Hepatocyte (in vitro differentiated cells): ENCODE measurements around the gene VPS45. TPM values are rescaled to one million over a fixed set of nuclear protein-coding genes. Genes with fewer than 3 reads are reported as not detected.

Experiments used
- DNase-seq: peaks from one replicate; pipeline ENCODE4 v3.0.0-alpha.2; 2016; ENCODE audit warnings: low spot score
- H2AFZ ChIP-seq: fragments of 200-600 bp; sonication (generic); 2 replicates; pipeline ENCODE4 v1.6.0; 2016; ENCODE audit warnings: antibody characterized with exemption, mild to moderate bottlenecking
- H3K27ac ChIP-seq: fragments of 200-600 bp; sonication (generic); 2 replicates; pipeline ENCODE4 v1.5.1; 2016; ENCODE audit warnings: mild to moderate bottlenecking
- H3K27me3 ChIP-seq: fragments of 200-600 bp; sonication (generic); 2 replicates; pipeline ENCODE4 v1.6.1; 2016
- H3K36me3 ChIP-seq: fragments of 200-600 bp; sonication (generic); replicated peaks from 2 replicates; pipeline ENCODE4 v1.5.1; 2016; ENCODE audit warnings: low read depth; ENCODE audit not compliant: insufficient read depth
- H3K4me1 ChIP-seq: fragments of 200-600 bp; sonication (generic); 2 replicates; pipeline ENCODE4 v1.5.1; 2016; ENCODE audit warnings: mild to moderate bottlenecking, moderate library complexity; ENCODE audit not compliant: insufficient read depth
- H3K4me2 ChIP-seq: fragments of 200-600 bp; sonication (generic); 2 replicates; pipeline ENCODE4 v1.6.0; 2016
- H3K4me3 ChIP-seq: fragments of 200-600 bp; sonication (generic); 2 replicates; pipeline ENCODE4 v1.5.1; 2016; ENCODE audit warnings: mild to moderate bottlenecking
- H3K79me2 ChIP-seq: fragments of 200-600 bp; sonication (generic); 2 replicates; pipeline ENCODE4 v1.6.0; 2017; ENCODE audit warnings: mild to moderate bottlenecking
- H3K9me2 ChIP-seq: fragments of 200-600 bp; sonication (generic); replicated peaks from 2 replicates; pipeline ENCODE4 v1.6.0; 2017; ENCODE audit warnings: mild to moderate bottlenecking; ENCODE audit not compliant: insufficient read depth
- H3K9me3 ChIP-seq: fragments of 200-600 bp; sonication (generic); 2 replicates; pipeline ENCODE4 v1.5.1; 2016; ENCODE audit warnings: low read depth, mild to moderate bottlenecking
- H4K20me1 ChIP-seq: fragments of 200-600 bp; sonication (generic); 2 replicates; pipeline ENCODE4 v1.6.0; 2016; ENCODE audit warnings: mild to moderate bottlenecking; ENCODE audit not compliant: insufficient read depth, poor library complexity, severe bottlenecking
- EZH2 ChIP-seq: fragments of 200-600 bp; sonication (generic); IDR thresholded peaks from 2 replicates; pipeline ENCODE4 v1.6.1; 2016; ENCODE audit warnings: antibody characterized with exemption, mild to moderate bottlenecking, borderline replicate concordance
- EZH2phosphoT487 ChIP-seq: fragments of 200-600 bp; sonication (generic); IDR thresholded peaks from one replicate; pipeline ENCODE4 v1.6.1; 2018; ENCODE audit warnings: antibody characterized with exemption, mild to moderate bottlenecking, low read depth, moderate library complexity; ENCODE audit not compliant: unreplicated experiment, severe bottlenecking
- WGBS: methylation state at CpG from one replicate; pipeline ENCODE4 v1.1.6; 2016; ENCODE audit warnings: low lambda C conversion rate; ENCODE audit errors: missing lambda C conversion rate; 5-methylcytosine and 5-hydroxymethylcytosine counted together
- polyA plus RNA-seq: library from polyadenylated mRNA; unstranded; fragments of >200 nt; fragmentation: Nextera tagmentation; extraction: Ambion mirVana; gene quantifications from 2 replicates; pipeline ENCODE4 v1.2.1, GENCODE V29; 2016
- total RNA-seq: library from RNA; depleted of rRNA; stranded (reverse); fragments of >200 nt; gene quantifications from 2 replicates; pipeline ENCODE4 v1.2.3, GENCODE V29; 2014
- TF ChIP-seq, protein P1 (sequence below): fragments of 200-600 bp; sonication (generic); IDR thresholded peaks from 2 replicates; pipeline ENCODE4 v1.5.1; 2016; ENCODE audit warnings: antibody characterized with exemption, mild to moderate bottlenecking; ENCODE audit not compliant: poor library complexity

Gene VPS45
- total and polyA plus RNA-seq, 2 experiments from 2014 or later, result 23.8 to 37.1 TPM

GRCh38 chr1:150118716-150119115 is 51.1 kb downstream of the VPS45 start:
- WGBS, result 94% methylated on average over 2 of the region's 2 CpGs
- Histone ChIP-seq H3K27ac (no peak overlapping the region), H3K4me2 (no peak overlapping the region), H4K20me1 (no peaks in the 10 kb centered on the region), H3K27me3 (no peaks in the 10 kb centered on the region), H3K4me3 (no peak overlapping the region), H2AFZ (no peak overlapping the region), H3K36me3 (no peaks in the 10 kb centered on the region), H3K9me2 (no peaks in the 10 kb centered on the region), H3K4me1 (no peaks in the 10 kb centered on the region), H3K9me3 (no peaks in the 10 kb centered on the region), H3K79me2 (no peaks in the 10 kb centered on the region)
- no peak for DNase-seq
- TF ChIP-seq, protein P1, sequence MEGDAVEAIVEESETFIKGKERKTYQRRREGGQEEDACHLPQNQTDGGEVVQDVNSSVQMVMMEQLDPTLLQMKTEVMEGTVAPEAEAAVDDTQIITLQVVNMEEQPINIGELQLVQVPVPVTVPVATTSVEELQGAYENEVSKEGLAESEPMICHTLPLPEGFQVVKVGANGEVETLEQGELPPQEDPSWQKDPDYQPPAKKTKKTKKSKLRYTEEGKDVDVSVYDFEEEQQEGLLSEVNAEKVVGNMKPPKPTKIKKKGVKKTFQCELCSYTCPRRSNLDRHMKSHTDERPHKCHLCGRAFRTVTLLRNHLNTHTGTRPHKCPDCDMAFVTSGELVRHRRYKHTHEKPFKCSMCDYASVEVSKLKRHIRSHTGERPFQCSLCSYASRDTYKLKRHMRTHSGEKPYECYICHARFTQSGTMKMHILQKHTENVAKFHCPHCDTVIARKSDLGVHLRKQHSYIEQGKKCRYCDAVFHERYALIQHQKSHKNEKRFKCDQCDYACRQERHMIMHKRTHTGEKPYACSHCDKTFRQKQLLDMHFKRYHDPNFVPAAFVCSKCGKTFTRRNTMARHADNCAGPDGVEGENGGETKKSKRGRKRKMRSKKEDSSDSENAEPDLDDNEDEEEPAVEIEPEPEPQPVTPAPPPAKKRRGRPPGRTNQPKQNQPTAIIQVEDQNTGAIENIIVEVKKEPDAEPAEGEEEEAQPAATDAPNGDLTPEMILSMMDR, result no peak
- no peak for TF ChIP-seq EZH2phosphoT487
- TF ChIP-seq EZH2, result no peak

GRCh38 chr1:150121236-150121862 is 53.8 kb downstream of the VPS45 start:
- no peak overlapping the region for H3K4me2 ChIP-seq

DNA sequence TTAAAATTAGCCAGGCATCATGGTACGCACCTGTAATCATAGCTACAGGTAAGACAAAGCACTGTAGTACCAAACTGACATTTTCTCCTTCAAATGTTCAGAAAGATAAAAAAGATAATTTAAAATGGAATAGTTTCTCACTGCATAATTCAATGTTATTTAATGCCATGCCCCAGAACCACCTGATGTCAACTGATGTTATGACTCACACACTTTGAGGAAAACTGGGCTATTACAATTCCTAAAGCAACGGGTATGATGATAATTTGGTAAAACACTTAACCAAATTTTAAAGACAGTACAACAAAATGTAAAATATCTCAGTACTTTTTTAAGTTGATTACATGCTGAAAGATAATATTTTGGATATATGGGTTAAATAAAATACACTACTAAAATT is 59.2 kb downstream of the VPS45 start:
- no peak overlapping the region for H3K27ac ChIP-seq
- H3K79me2 ChIP-seq, result no peaks in the 10 kb centered on the region
- no peak for DNase-seq
- no peaks in the 10 kb centered on the region for H3K27me3 ChIP-seq
- no peaks in the 10 kb centered on the region for H3K4me1 ChIP-seq
- TF ChIP-seq EZH2 (no peak), EZH2phosphoT487 (no peak)
- TF ChIP-seq, protein P1, result no peak
- no peak overlapping the region for H3K4me2 ChIP-seq
- H3K4me3 ChIP-seq, result no peak overlapping the region
- no peaks in the 10 kb centered on the region for H4K20me1 ChIP-seq
- no peaks in the 10 kb centered on the region for H3K9me3 ChIP-seq
- H2AFZ ChIP-seq, result no peak overlapping the region
- H3K36me3 ChIP-seq, result no peaks in the 10 kb centered on the region
- H3K9me2 ChIP-seq, result no peaks in the 10 kb centered on the region
- WGBS, result 91% methylated on average over 2 of the region's 2 CpGs

More at GRCh38 chr1:150121236-150121862, 53.8 kb downstream of the VPS45 start:
- Histone ChIP-seq H3K4me3 (no peak overlapping the region), H2AFZ (no peak overlapping the region), H3K4me1 (no peaks in the 10 kb centered on the region), H3K27me3 (no peaks in the 10 kb centered on the region), H3K9me2 (no peaks in the 10 kb centered on the region), H3K79me2 (no peaks in the 10 kb centered on the region), H3K9me3 (no peaks in the 10 kb centered on the region), H3K36me3 (no peaks in the 10 kb centered on the region), H3K27ac (no peak overlapping the region), H4K20me1 (no peaks in the 10 kb centered on the region)
- 69% methylated on average over 1 of the region's 1 CpG for WGBS
- no peak for DNase-seq
- TF ChIP-seq, protein P1, result no peak
- TF ChIP-seq EZH2 (no peak), EZH2phosphoT487 (no peak)

GRCh38 chr1:150127464-150127863 is 59.9 kb downstream of the VPS45 start:
- no peak for TF ChIP-seq EZH2phosphoT487
- TF ChIP-seq, protein P1, result no peak
- no peak for TF ChIP-seq EZH2
- Histone ChIP-seq H2AFZ (no peak overlapping the region), H3K4me3 (no peak overlapping the region), H4K20me1 (no peaks in the 10 kb centered on the region), H3K4me2 (no peak overlapping the region), H3K36me3 (no peaks in the 10 kb centered on the region), H3K9me2 (no peaks in the 10 kb centered on the region), H3K9me3 (no peaks in the 10 kb centered on the region), H3K27ac (no peak overlapping the region), H3K79me2 (no peaks in the 10 kb centered on the region), H3K27me3 (no peaks in the 10 kb centered on the region), H3K4me1 (no peaks in the 10 kb centered on the region)
- no peak for DNase-seq
